HG02840 (cell line): Measurements from ENCODE around the gene WDR93.
"Not testable (repeated sequence)": the region's sequence is repeated elsewhere in the genome, so short reads cannot be mapped to it uniquely, and the experiment has no call there.

Experiments used
- ATAC-seq: cut with Tn5 transposase; IDR thresholded peaks from one replicate; pipeline ENCODE4 v1.9.1; 2021; ENCODE audit warnings: mild to moderate bottlenecking, moderate library complexity, moderate number of reproducible peaks; ENCODE audit not compliant: unreplicated experiment, low FRiP score

WDR93 gene

DNA sequence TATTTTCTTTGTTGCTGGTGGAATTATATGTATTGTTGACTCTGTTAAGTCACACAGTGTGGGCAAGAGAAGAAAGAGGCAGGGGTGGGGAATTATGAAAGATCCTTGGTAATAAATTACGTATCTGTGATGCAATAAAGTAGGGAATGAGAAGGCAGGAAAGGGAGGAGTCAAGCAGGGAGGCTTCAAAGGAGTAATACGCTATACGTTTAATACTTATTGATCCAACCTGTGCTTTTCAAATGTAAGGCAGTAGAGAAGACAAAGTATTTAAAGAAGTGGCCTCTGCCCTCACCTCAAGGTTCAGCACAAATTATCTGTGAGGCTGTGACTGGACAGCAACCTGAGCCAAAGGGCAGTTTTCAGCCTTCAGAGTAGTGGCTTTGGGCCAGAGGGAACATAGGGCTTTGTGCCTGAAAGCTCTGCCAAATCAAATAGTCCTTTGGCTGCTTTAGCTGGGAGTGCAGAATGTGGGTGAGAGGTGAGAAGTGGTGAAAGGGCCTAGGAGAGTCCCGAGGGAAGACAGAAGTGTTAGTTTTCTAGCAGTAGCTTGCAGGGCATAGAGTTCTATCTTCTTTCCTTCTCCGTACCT, 10.2 kb upstream of the WDR93 start:
- ATAC-seq, result no peak

DNA sequence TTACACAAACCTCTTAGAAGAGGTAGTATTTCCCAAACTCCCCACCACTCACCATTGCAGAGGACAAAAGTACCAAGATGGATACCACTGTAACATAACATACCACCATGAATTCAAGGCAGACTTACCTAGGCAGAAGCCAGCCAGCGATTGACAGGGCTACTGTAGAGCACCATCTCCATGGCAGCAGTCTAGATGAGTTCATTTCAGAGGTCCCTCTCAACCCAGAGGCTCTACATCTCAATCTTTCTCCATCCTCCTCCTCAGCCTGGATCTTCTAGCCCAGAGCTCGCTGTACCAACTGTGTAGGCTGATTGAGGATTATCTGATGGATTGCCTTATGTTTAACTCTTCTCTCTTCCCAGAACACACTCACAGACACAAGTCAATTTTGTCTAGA, 9.5 kb upstream of the WDR93 start:
- no peak for ATAC-seq

DNA sequence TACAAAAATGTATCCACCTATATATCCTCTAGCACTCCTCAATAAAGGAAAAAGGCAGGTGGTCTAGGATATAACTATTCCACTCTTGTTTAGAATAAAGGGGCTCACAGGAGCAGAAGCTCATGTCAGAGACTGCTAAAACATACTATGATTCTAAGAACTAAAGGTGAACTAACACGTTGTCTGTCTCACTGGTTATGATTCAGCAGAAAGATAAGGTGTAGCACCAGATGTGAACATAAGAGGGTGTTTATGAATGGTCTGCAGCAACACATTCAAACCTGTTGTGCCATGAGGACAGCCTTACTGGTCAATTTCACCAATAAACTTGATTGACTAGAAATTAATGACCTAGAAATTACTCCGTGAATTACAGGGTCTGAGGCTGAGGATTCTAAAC, 4.6 kb upstream of the WDR93 start:
- ATAC-seq, result no peak

DNA sequence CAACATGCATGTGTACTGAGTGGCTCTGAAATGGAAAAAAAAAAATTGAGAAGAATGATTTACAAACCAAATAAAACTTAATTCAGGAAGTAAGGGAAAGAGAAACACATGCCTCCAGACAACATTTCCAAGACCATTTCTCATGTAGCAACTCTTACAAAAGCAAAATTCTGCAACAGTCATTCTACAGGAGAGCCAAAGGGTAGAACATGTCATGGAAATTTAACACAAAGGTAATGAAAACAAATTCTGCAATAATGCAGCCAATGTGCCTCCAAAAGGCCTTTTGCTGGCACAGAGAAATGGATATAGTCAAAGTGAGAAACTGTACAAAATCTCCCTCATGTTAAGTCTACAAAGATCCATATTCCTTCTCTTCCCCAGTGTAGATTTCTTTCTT, 4.1 kb upstream of the WDR93 start:
- ATAC-seq, result no peak

DNA sequence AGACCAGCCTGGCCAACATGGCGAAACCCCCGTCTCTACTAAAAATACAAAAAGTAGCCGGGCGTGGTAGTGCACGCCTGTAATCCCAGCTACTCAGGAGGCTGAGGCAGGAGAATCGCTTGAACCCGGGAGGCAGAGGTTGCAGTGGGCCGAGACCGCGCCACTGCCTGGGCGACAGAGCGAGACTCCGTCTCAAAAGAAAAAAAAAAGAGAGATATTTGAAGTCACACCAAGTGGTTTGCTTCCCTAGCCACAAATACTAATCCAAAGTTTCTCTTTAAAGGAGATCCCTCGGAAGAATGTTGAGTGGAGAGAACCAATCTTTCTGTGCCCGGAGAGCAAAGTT, 708 bp upstream of the WDR93 start:
- not testable (repeated sequence) for ATAC-seq

DNA sequence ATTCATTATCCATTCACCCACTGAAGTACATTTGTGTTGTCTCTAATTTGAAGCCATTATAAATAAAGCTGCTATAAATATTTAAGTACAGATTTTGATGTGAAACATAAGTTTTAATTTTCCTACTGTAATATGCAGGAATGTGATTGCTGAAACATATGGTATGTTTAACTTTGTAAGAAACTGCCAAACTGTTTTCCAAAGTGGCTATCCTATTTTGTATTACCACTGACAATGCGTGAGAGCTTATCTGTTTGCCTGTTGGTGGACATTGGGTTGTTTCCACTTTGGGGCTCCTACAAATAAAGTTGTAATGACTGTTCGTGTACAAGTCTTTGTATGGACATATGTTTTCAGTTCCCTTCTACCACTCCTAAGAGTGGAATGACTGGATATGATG, 2.5 kb downstream of the WDR93 start:
- ATAC-seq, result no peak

DNA sequence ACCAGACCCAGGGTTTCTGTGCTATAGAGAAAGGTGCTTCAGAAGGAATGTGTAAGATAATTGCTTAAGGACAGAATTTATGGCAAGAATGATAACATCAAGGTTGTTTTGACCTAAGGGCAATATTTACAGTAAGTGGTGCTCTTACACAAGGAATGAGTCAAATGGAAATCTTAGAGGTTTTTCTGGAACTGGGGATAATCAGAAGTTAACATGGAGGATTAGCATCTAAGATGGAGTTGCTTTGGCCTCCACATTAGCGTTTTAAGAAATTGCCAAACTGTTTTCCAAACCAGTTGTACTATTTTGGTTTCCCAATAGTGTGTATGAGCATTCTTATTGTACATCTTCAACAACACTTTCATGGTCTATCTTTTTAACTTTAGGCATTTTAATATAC, 3.1 kb downstream of the WDR93 start:
- ATAC-seq, result no peak

DNA sequence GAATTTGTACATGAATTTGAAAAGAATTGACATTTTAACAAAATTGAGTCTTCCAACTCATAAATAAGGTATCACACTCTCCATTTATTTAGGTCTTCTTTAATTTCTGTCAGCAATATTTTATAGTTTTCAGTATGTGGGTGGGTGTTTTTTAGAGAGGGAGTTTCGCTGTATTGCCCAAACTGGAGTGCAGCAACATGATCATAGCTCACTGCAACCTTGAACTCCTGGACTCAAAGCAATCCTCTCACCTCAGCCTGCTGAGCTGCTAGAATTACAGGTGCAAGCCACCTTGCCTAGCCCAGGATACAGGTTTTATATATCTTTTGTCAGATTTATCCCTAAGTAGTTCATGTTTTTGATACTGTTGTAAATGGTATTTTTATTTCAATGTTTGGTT, 4.6 kb downstream of the WDR93 start:
- ATAC-seq, result no peak

DNA sequence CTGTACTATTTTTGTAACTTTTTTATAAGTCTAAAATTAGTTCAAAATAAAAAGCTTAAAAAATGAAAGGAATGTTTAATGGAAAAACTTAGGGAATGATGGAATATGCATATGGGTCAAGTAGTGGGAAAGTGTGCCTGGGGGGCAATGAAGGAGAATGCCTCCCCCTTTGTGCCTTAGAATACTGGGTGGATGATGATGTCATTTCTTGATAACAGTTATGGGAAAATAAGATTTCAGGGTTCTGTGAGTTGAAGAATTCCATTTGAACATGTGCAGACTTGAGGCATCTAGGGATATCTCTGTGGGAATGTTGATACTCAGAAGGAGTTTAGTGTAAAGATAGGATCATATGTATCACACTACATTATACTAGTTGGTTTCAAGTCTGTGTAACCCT, 13.8 kb downstream of the WDR93 start:
- no peak for ATAC-seq

DNA sequence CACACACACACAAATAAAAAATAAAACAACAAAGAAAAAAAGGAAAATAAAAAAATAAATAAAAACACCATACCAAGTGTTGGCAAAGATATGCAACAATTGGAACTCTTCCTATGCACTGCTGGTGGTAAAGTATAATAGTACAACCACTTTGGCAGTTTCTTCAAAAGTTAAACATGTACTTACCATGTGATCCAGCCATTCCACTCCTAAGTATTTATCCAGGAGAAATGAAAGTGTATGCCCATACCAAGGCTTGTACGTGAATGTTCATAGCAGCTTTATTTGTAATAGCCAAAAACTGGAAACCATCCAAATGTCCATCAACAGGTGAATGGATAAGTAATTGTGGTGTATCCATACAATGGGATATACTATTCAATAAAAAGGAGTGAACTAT, 17.0 kb downstream of the WDR93 start:
- no peak for ATAC-seq

DNA sequence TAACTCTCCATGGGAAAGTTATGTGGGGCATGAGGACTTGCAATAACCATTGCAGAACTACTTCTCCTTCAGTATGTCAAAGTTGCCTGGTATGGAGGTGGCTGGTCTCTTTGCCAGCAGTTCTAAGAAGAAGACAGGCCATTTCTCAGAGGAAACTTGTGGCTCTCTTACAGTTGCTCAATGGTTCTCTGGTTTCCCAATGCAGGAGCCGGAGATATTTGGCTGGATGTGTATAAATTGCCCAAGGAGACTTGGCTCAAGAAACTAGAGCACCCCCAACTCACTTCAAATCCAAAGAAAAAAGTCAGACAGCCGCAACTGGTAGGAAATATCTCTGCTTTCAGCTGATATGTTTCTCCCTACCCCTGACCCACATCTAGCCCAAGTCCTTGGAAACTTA, 24.2 kb downstream of the WDR93 start:
- no peak for ATAC-seq

DNA sequence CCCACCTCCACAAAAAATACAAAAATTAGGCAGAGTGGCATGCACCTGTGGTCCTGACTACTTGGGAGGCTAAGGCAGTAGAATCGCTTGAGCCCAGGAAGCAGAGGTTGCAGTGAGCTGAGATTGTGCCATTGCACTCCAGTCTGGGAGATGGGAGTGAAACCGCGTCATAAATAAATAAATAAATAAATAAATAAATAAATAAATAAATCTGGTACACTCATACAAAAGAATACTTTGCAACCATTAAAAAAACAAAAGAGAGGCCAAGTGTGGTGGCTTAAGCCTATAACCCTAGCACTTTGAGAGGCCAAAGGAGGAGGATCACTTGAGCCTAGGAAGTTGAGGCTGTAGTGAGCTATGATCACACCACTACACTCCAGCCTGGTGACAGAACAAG, 32.4 kb downstream of the WDR93 start:
- no peak for ATAC-seq

DNA sequence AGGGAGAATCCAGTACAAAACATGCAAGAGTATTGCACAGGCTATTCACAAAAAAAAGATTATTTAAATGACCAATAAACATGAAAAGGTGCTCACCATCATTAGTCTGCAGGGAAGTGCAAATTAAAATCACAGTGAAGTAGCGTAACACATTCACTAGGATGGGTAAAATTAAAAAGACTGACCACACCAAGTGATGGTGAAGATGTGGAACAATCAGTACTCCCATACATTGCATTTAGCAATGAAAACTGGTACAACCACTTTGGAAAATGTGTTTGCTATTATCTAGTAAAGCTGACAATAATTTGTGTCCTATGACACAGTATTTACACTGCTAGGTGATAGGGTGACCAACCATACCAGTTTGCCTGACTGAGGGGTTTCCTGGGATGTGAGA, 34.0 kb downstream of the WDR93 start:
- no peak for ATAC-seq

DNA sequence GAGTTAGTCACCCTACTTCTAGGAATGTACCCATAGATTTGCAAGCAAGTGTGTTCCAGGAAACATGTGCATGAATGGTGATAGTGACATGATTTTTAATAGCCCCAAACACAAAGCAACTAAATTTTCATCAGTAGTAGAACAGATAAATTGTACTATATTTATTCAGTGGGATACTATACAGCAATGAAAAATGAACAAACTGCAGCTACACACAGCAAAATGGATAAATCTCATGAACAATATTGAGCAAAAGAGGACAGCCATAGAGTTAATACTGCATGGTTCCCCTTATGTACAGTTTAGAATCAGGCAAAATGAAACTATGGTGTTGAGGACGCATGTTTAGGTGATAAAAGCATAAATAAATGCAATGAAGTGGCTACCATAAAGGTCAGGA, 34.5 kb downstream of the WDR93 start:
- no peak for ATAC-seq

DNA sequence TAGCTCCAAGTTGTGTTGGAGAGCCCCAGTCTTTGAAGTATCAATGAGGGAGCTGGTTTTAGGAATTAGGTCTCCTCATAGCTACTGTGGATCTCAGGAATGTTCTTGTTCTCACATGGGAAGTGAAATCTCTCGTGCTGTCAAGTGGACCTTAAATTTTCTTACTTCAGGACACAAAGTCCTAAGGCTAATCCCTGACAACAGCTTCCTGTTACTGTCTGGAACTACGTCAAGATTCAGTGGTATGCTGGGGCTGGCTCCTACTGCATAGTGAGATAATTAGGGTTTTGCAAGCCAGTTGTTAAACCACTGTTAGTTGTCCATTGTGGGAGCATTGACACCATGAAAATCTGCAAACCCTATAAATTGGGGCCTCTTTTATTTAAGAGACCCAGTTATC, 37.6 kb downstream of the WDR93 start:
- ATAC-seq, result no peak

DNA sequence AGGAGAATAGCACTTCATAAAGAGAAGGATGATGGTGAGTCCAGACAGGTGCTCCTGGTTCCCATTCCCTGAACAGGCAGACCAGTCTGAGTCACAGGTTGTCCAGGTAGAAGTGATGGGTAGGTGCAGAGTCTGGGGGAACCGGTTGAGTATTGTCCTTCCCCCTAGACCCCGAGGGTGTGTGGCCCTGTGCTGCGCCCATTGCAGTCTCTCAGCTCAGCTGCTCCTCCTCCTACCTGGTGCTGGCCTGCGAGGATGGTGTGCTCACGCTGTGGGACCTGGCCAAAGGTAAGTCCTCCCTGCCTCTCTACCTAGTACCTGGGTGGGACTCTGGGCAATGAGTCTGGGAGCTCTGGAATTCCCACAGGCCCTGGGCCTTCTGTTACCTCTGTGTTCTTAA, 40.7 kb downstream of the WDR93 start:
- ATAC-seq, result no peak

DNA sequence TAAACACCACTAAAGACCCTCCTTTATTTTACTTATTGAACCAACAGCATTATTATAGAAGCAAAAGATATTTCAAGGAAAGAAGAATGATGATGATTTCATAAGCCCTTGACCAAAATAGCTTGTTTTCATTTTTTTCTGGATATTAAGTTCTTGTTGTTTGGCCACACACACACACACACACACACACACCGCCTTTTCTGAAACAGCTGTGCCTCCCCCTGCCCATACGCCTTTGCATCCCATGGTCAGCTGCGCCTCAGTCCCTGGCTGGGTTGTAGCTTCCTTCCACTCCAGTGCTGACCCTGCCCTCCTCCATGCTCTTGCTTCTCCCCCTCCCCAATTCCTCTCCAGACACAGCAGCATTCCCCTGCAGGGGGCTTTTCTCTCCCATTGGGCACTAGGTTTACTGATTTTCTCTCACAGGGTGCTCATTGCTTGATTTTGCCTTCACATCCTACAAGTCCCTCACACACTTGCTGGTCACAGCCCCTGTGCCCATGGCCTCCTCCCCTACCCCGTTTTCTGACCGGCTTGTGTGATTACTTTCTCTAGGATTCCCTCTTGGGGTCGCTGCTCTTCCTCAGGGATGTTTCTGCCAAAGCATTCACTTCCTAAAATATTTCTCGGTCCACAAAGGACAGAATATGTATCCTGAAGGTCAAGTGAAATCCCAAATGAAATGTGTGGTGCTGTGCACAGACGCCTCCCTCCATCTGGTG, 42.0 kb downstream of the WDR93 start:
- ATAC-seq, result no peak

DNA sequence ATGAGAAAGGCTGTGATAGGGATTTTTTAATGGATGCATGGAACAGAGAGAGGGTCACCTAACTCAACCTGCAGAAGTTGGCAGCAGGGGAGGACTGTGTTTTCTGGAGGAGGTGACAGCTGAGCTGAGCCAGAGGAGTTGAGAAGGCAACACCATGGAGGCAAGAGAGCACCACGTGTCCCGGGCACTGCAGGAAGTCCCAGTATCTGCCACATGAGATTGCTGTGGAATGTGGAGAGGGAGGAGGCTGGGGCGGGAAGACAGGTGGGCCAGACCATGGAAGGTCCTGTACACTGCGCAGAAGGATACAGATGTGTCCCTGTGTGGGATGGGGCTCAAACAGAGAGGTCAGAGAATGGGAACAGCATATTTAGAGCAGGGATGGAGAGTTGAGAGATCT, 45.2 kb downstream of the WDR93 start:
- ATAC-seq, result no peak

DNA sequence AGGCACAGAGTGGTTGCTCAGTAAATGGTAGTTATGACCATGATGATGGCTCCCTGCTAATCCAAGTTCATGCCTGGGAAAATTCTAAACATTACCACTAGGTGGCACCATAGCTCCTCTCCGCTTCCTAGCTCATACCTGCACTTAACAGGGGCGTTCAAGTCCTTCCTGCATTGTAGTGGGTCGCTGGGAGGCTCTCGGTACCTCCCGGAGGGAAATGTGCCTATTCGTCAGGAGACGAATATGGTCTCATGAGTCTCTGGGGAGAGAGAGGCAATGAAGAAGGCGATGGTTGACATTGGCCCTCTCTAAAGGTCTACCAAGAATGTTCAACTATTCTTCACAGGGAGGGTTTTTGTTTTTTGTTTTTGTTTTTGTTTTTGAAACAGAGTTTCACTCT, 49.5 kb downstream of the WDR93 start:
- ATAC-seq, result no peak

DNA sequence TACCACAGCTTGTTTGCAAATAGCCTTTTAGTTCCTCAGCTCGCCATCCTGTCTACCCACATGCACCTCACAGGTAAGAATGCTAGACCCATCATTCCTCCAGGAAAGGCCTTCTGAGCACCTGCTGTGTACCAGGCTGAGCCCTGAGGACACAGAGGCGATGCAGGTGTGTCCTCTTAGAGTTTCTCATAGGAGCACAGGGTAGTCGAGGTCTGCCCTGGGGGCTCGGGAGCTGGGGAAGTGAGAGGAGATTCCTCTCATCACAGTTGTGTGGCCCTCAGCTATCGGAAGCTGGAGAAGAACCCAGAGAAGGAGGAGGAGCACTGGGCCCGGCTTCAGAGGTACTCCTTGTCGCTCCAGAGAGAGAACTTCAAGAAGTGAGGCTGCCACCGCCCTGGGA, 52.4 kb downstream of the WDR93 start:
- no peak for ATAC-seq

DNA sequence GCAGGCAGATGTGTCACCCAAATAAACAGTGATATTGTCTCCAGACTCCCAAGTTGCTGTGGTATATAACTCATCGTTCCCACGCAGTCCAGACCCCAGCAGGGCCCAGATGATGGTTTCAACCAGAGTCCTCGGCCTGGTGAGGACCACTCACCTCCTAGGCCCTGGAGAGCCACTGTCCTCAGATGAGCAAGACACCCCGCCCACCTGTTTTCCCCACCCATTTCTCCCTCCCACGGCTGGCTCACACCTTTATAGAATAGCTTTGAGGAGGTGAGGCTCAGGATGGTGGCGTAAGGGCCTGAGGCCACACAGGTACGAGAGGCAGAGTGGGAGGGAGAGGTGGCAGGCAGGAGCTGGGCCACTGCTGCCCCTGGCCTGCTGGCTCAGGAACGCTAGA, 53.0 kb downstream of the WDR93 start:
- ATAC-seq, result no peak

DNA sequence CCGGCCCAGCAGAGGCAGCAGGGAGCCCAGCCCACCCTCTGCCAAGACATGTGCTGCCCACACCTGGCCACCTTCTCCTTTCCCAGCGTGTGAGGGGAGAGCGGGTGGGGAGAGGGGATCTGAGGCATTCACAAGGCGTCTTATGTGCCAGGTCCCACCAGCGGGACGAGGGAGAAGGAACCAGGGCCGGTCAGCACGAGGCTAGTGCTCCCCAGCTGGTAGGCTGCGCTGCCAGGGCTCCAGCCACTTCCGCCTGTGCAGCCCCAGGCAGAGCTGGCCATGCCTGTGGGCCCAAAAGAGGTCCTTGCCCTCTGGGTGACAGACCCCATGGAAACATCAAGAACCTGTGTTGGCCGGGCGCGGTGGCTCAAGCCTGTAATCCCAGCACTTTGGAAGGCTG, 54.5 kb downstream of the WDR93 start:
- ATAC-seq, result no peak

DNA sequence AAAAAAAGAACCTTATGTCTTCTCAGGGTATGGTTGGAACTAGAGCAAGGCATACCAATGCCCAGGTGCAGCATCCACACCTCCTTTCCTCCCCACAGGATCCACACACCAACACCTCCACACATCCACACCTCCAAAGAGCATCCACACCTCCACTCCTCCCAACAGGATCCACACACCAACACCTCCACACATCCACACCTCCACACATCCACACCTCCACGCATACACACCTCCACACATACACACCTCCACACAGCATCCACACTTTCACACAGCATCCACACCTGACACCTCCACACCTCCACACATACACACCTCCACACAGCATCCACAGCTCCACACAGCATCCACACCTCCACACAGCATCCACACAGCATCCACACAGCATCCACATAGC, 55.2 kb downstream of the WDR93 start:
- no peak for ATAC-seq
